Thyroid gland (tissue), 4 donors: Measurements from ENCODE around the gene RAD9A. TPM values are rescaled to one million over a fixed set of nuclear protein-coding genes. Genes with fewer than 3 reads are reported as not detected.
"Not testable (repeated sequence)": the region's sequence is repeated elsewhere in the genome, so short reads cannot be mapped to it uniquely, and the experiment has no call there.

Experiments used
- DNase-seq, 2 donors: peaks; one replicate each; pipeline ENCODE4 v3.0.0-alpha.2; 2019
- H3K27ac ChIP-seq, 3 donors: fragments of 200-600 bp; sonication (generic); 1 replicate in 2 of 3; 2 replicates in 1 of 3; pipeline ENCODE4 v1.5.1; 2016 to 2019; ENCODE audit warnings: mild to moderate bottlenecking in 1 of 3, moderate library complexity in 1 of 3
- H3K27me3 ChIP-seq: fragments of 200-600 bp; sonication (generic); one replicate; pipeline ENCODE4 v1.5.1; 2019
- H3K36me3 ChIP-seq, 2 donors: fragments of 200-600 bp; sonication (generic); one replicate each; pipeline ENCODE4 v1.5.1; 2016 to 2019
- H3K4me1 ChIP-seq, 2 donors: fragments of 200-600 bp; sonication (generic); one replicate each; pipeline ENCODE4 v1.5.1; 2017 to 2019
- H3K4me3 ChIP-seq, 3 donors: fragments of 200-600 bp; sonication (generic); replicated peaks in 1 of 3; 1 replicate in 2 of 3; 2 replicates in 1 of 3; pipeline ENCODE4 v1.5.1; 2016; ENCODE audit warnings: mild to moderate bottlenecking in 1 of 3
- H3K9me3 ChIP-seq: fragments of 200-600 bp; sonication (generic); one replicate; pipeline ENCODE4 v1.5.1; 2017
- CTCF ChIP-seq, 6 experiments: fragments of 200-600 bp in 3 of 6; fragments of 450-650 bp in 3 of 6; sonication (generic) in 3 of 6; IDR thresholded peaks; one replicate each; pipeline ENCODE4 v1.5.1; 2016 to 2019; ENCODE audit warnings: antibody characterized with exemption in 6 of 6, mild to moderate bottlenecking in 2 of 6, inconsistent platforms in 1 of 6, moderate library complexity in 1 of 6
- POLR2A ChIP-seq, 2 donors: fragments of 450-650 bp; IDR thresholded peaks; one replicate each; pipeline ENCODE4 v1.6.1; 2017; ENCODE audit warnings: antibody characterized with exemption in 2 of 2, mild to moderate bottlenecking in 2 of 2, moderate library complexity in 1 of 2
- WGBS, 2 donors: methylation state at CpG; one replicate each; pipeline ENCODE4 v1.1.5; 2017; 5-methylcytosine and 5-hydroxymethylcytosine counted together
- intact Hi-C: fragments of 100-400 bp; cut with DNase I; formaldehyde crosslinking; loops from one replicate; pipeline ENCODE4 v1.15.1; 2023
- total RNA-seq, 4 donors: library from RNA; depleted of rRNA; stranded (reverse); fragments of >200 nt; gene quantifications; one replicate each; pipeline ENCODE4 v1.2.3, GENCODE V29; 2016

The RAD9A gene
- total RNA-seq, 4 donors from 2014 or later = 22.7 to 38.0 (median 31.0) TPM

GRCh38 chr11:67400251-67400941 is 8.6 kb downstream of the RAD9A start:
- no peak for TF ChIP-seq CTCF (IDR thresholded peaks at IDR 0.05)
- TF ChIP-seq POLR2A (IDR thresholded peaks at IDR 0.05) = no peak
- Histone ChIP-seq H3K4me1 (peaks cover 37 to 48% of the 10 kb centered on the region in 2 donors), H3K9me3 (no peaks in the 10 kb centered on the region), H3K36me3 (peaks cover 24 to 25% of the 10 kb centered on the region in 2 donors), H3K27ac (peak overlapping the region in 2 of 3 donors; percentile 85 to 89), H3K4me3 (peak overlapping the region; percentile 33 to 95 (median 63)), H3K27me3 (no peaks in the 10 kb centered on the region)
- 50 to 51% methylated on average over 3 to 23 of the region's 23 CpGs for WGBS, 2 donors
- intact Hi-C loops = no loop called here
- no peak for DNase-seq

- Histone ChIP-seq H3K27ac (peak overlapping the region; percentile 75 to 89 (median 85)), H3K4me1 (peaks cover 37 to 54% of the 10 kb centered on the region in 2 donors), H3K27me3 (no peaks in the 10 kb centered on the region), H3K36me3 (peaks cover 24 to 25% of the 10 kb centered on the region in 2 donors), H3K4me3 (peak overlapping the region; percentile 33 to 95 (median 63)), H3K9me3 (no peaks in the 10 kb centered on the region)
- intact Hi-C loops = no loop called here
- no peak for TF ChIP-seq POLR2A (IDR thresholded peaks at IDR 0.05)
- DNase-seq = peak in 1 of 2 donors; percentile 30
- 12% methylated on average over 7 of the region's 27 CpGs; no CpG with 5 or more reads in 1 of the 2 donors for WGBS, 2 donors
Observed at GRCh38 chr11:67400942-67401494, 9.2 kb downstream of the RAD9A start.

GRCh38 chr11:67401495-67402191 is 9.9 kb downstream of the RAD9A start, which contains the start of gene PPP1CA:
PPP1CA (minus strand) TSS chr11:67401858; CDS start chr11:67401782, 76 bp downstream.
- intact Hi-C loops = no loop called here
- peak within 1 kb of the TSS; percentile 33 to 95 (median 63) for H3K4me3 ChIP-seq
- H3K4me1 ChIP-seq = peaks cover 37 to 59% of the 10 kb centered on the region in 2 donors

GRCh38 chr11:67402192-67402839 is 10.5 kb downstream of the RAD9A start:
- H3K4me3 ChIP-seq = peak overlapping the region in 1 of 3 donors; percentile 9

More at GRCh38 chr11:67401495-67402191, 9.9 kb downstream of the RAD9A start, which contains the start of gene PPP1CA:
- TF ChIP-seq POLR2A (IDR thresholded peaks at IDR 0.05) (peak in 1 of 2 donors; percentile 75), CTCF (IDR thresholded peaks at IDR 0.05) (peak in 3 of 6 experiments; percentile 25 to 82 (median 34))
- H3K36me3 ChIP-seq = peaks cover 24 to 25% of the 10 kb centered on the region in 2 donors
- peak within 1 kb of the TSS; percentile 81 to 89 (median 85) for H3K27ac ChIP-seq
- WGBS, 2 donors = 0% methylated on average over 2 to 6 of the region's 73 CpGs
- DNase-seq = peak; percentile 89 to 90
- no peaks in the 10 kb centered on the region for H3K9me3 ChIP-seq
- no peaks in the 10 kb centered on the region for H3K27me3 ChIP-seq

GRCh38 chr11:67403085-67403484 is 11.3 kb downstream of the RAD9A start:
- H3K27me3 ChIP-seq = not testable (repeated sequence)

More at GRCh38 chr11:67402192-67402839, 10.5 kb downstream of the RAD9A start:
- H3K27me3 ChIP-seq, H3K9me3 ChIP-seq, DNase-seq, intact Hi-C loops: not testable (repeated sequence)
- H3K4me1 ChIP-seq = peaks cover 37 to 59% of the 10 kb centered on the region in 2 donors
- peaks cover 21 to 24% of the 10 kb centered on the region in 2 donors for H3K36me3 ChIP-seq
- 60 to 62% methylated on average over 19 of the region's 19 CpGs for WGBS, 2 donors
- peak overlapping the region; percentile 24 to 85 (median 81) for H3K27ac ChIP-seq

More at GRCh38 chr11:67403085-67403484, 11.3 kb downstream of the RAD9A start:
- H3K9me3 ChIP-seq, DNase-seq, H3K4me3 ChIP-seq, intact Hi-C loops: not testable (repeated sequence)
- 79 to 83% methylated on average over 9 of the region's 9 CpGs for WGBS, 2 donors
- peak overlapping the region; percentile 40 to 79 (median 59) for H3K27ac ChIP-seq
- H3K36me3 ChIP-seq = peaks cover 14 to 16% of the 10 kb centered on the region in 2 donors
- peaks cover 37 to 59% of the 10 kb centered on the region in 2 donors for H3K4me1 ChIP-seq
